H9 (cell line): Measurements from ENCODE around the gene CBLL1. TPM values are rescaled to one million over a fixed set of nuclear protein-coding genes. Genes with fewer than 3 reads are reported as not detected.

Experiments used
- DNase-seq: peaks from one replicate; pipeline ENCODE4 v3.0.0-alpha.2; 2017
- H2AFZ ChIP-seq: one replicate; pipeline ENCODE4 v1.6.1; 2013; ENCODE audit warnings: mild to moderate bottlenecking, low read length, control low read depth, moderate library complexity
- H2AK5ac ChIP-seq: 2 replicates; pipeline ENCODE4 v1.6.1; 2013; ENCODE audit warnings: low read length, control low read depth, mixed read lengths; ENCODE audit not compliant: insufficient read length
- H2BK120ac ChIP-seq: one replicate; pipeline ENCODE4 v1.6.1; 2013; ENCODE audit warnings: low read depth, mild to moderate bottlenecking, low read length, control low read depth, inconsistent platforms; ENCODE audit not compliant: poor library complexity, severe bottlenecking
- H2BK12ac ChIP-seq: 2 replicates; pipeline ENCODE4 v1.6.1; 2013; ENCODE audit warnings: low read length, control low read depth, mixed read lengths, low read depth; ENCODE audit not compliant: insufficient read length
- H2BK15ac ChIP-seq: 2 replicates; pipeline ENCODE4 v1.6.1; 2013; ENCODE audit warnings: low read depth, low read length, control low read depth
- H2BK20ac ChIP-seq: one replicate; pipeline ENCODE4 v1.6.1; 2013; ENCODE audit warnings: low read depth, mild to moderate bottlenecking, low read length, control low read depth, inconsistent platforms; ENCODE audit not compliant: poor library complexity, severe bottlenecking
- H2BK5ac ChIP-seq: 2 replicates; pipeline ENCODE4 v1.6.1; 2013; ENCODE audit warnings: low read length, control low read depth, mixed read lengths; ENCODE audit not compliant: insufficient read length
- H3K14ac ChIP-seq: 2 replicates; pipeline ENCODE4 v1.6.1; 2013; ENCODE audit warnings: low read length, control low read depth; ENCODE audit not compliant: insufficient read depth
- H3K18ac ChIP-seq: 2 replicates; pipeline ENCODE4 v1.6.1; 2013; ENCODE audit warnings: low read depth, mild to moderate bottlenecking, mixed read lengths, low read length, control low read depth; ENCODE audit not compliant: insufficient read length
- H3K23ac ChIP-seq: 2 replicates; pipeline ENCODE4 v1.6.1; 2013; ENCODE audit warnings: low read length, control low read depth, mixed read lengths, low read depth; ENCODE audit not compliant: insufficient read length
- H3K23me2 ChIP-seq: 2 replicates; pipeline ENCODE4 v1.6.1; 2013; ENCODE audit warnings: low read depth, mild to moderate bottlenecking, mixed read lengths, low read length, control low read depth; ENCODE audit not compliant: insufficient read length, poor library complexity, severe bottlenecking
- H3K27ac ChIP-seq: 2 replicates; pipeline ENCODE4 v1.5.1; 2013; ENCODE audit warnings: low read length, control low read depth, mixed read lengths, low read depth; ENCODE audit not compliant: insufficient read length
- H3K27me3 ChIP-seq: 2 replicates; pipeline ENCODE4 v1.6.1; 2013; ENCODE audit warnings: low read length, control low read depth, inconsistent platforms; ENCODE audit not compliant: insufficient read depth
- H3K4ac ChIP-seq: 2 replicates; pipeline ENCODE4 v1.6.1; 2013; ENCODE audit warnings: low read depth, mild to moderate bottlenecking, control low read depth, inconsistent platforms, low read length, moderate library complexity
- H3K4me1 ChIP-seq: 2 replicates; pipeline ENCODE4 v1.6.1; 2013; ENCODE audit warnings: low read length, control low read depth, inconsistent platforms; ENCODE audit not compliant: insufficient read depth
- H3K4me2 ChIP-seq: 2 replicates; pipeline ENCODE4 v1.6.1; 2013; ENCODE audit warnings: low read length, control low read depth, mixed read lengths; ENCODE audit not compliant: insufficient read length, insufficient read depth
- H3K56ac ChIP-seq: 2 replicates; pipeline ENCODE4 v1.6.1; 2013; ENCODE audit warnings: low read depth, mild to moderate bottlenecking, mixed read lengths, low read length, control low read depth; ENCODE audit not compliant: insufficient read length
- H3K79me1 ChIP-seq: 2 replicates; pipeline ENCODE4 v1.6.1; 2013; ENCODE audit warnings: low read depth, mild to moderate bottlenecking, moderate library complexity, low read length, control low read depth, inconsistent platforms; ENCODE audit not compliant: insufficient read depth, poor library complexity, severe bottlenecking
- H3K79me2 ChIP-seq: 2 replicates; pipeline ENCODE4 v1.6.1; 2013; ENCODE audit warnings: low read length, control low read depth, inconsistent platforms; ENCODE audit not compliant: insufficient read depth
- H3K9ac ChIP-seq: 2 replicates; pipeline ENCODE4 v1.6.1; 2013; ENCODE audit warnings: low read length, control low read depth, mixed read lengths; ENCODE audit not compliant: insufficient read length; ENCODE audit errors: extremely low read depth
- H3K9me3 ChIP-seq: one replicate; pipeline ENCODE4 v1.6.1; 2013; ENCODE audit warnings: low read depth, low read length, inconsistent platforms; ENCODE audit not compliant: control insufficient read depth
- H3T11ph ChIP-seq: one replicate; pipeline ENCODE4 v1.6.1; 2013; ENCODE audit warnings: mild to moderate bottlenecking, low read length, control low read depth, inconsistent platforms
- H4K20me1 ChIP-seq: one replicate; pipeline ENCODE4 v1.6.1; 2013; ENCODE audit not compliant: control insufficient read depth, insufficient read length, insufficient read depth
- H4K5ac ChIP-seq: 2 replicates; pipeline ENCODE4 v1.6.1; 2013; ENCODE audit warnings: low read depth, mild to moderate bottlenecking, mixed read lengths, low read length, control low read depth; ENCODE audit not compliant: insufficient read length
- H4K8ac ChIP-seq: replicated peaks from 2 replicates; pipeline ENCODE4 v1.6.1; 2013; ENCODE audit warnings: low read length, control low read depth, mixed read lengths, low read depth; ENCODE audit not compliant: insufficient read length
- H4K91ac ChIP-seq: 2 replicates; pipeline ENCODE4 v1.6.1; 2013; ENCODE audit warnings: low read depth, mild to moderate bottlenecking, moderate library complexity, mixed read lengths, low read length, control low read depth; ENCODE audit not compliant: insufficient read length
- H3K27ac Mint-ChIP-seq, 3 experiments: 2 replicates in 2 of 3; 3 replicates in 1 of 3; pipeline ENCODE4 v1.8.0; 2020 to 2021; ENCODE audit warnings: mixed read lengths in 3 of 3, mild to moderate bottlenecking in 1 of 3, moderate library complexity in 1 of 3
- H3K27me3 Mint-ChIP-seq: 2 replicates; pipeline ENCODE4 v1.8.0; 2021; ENCODE audit warnings: low read depth, mild to moderate bottlenecking, moderate library complexity, mixed read lengths
- H3K36me3 Mint-ChIP-seq, 3 experiments: 2 replicates in 2 of 3; 3 replicates in 1 of 3; pipeline ENCODE4 v1.8.0; 2020 to 2021; ENCODE audit warnings: low read depth in 3 of 3, mixed read lengths in 3 of 3; ENCODE audit not compliant: insufficient read depth in 1 of 3
- H3K4me1 Mint-ChIP-seq, 2 experiments: 2 replicates each; pipeline ENCODE4 v1.8.0; 2020; ENCODE audit warnings: mixed read lengths in 2 of 2
- H3K4me3 Mint-ChIP-seq, 2 experiments: 2 replicates in 1 of 2; 3 replicates in 1 of 2; pipeline ENCODE4 v1.8.0; 2020 to 2021; ENCODE audit warnings: mild to moderate bottlenecking in 2 of 2, mixed read lengths in 2 of 2, moderate library complexity in 1 of 2
- H3K9me3 Mint-ChIP-seq, 2 experiments: 2 replicates in 1 of 2; 3 replicates in 1 of 2; pipeline ENCODE4 v1.8.0; 2020; ENCODE audit warnings: mild to moderate bottlenecking in 2 of 2, mixed read lengths in 2 of 2, moderate library complexity in 1 of 2
- CTCF ChIP-seq: fragments of 200-600 bp; sonication (generic); conservative IDR thresholded peaks from 3 replicates; pipeline ENCODE4 v1.8.0; 2021; ENCODE audit warnings: antibody characterized with exemption, mild to moderate bottlenecking
- WGBS: extraction: QIAGEN DNeasy Blood & Tissue Kit; methylation state at CpG from one replicate; pipeline ENCODE4 v1.1.7; 2013; ENCODE audit warnings: missing lambda C conversion rate, low lambda C conversion rate, mixed read lengths; ENCODE audit not compliant: insufficient read length; ENCODE audit errors: extremely low coverage; 5-methylcytosine and 5-hydroxymethylcytosine counted together
- total RNA-seq: library from RNA; stranded (reverse); gene quantifications from 2 replicates; pipeline ENCODE4 v1.2.1, GENCODE V29; 2021

Gene CBLL1
- total RNA-seq, 1 experiment from 2014 or later: 32.2 TPM

- no peak overlapping the region for H3T11ph ChIP-seq
- no peak overlapping the region for H4K5ac ChIP-seq
- no peak overlapping the region for H3K56ac ChIP-seq
- H2BK120ac ChIP-seq: no peak overlapping the region
- H4K8ac ChIP-seq: no peak overlapping the region
- no peaks in the 10 kb centered on the region for H3K23me2 ChIP-seq
- no peak overlapping the region for H2AK5ac ChIP-seq
- H2BK20ac ChIP-seq: no peak overlapping the region
- H3K9me3 ChIP-seq: no peaks in the 10 kb centered on the region
- H3K23ac ChIP-seq: no peak overlapping the region
- H3K27ac ChIP-seq: no peak overlapping the region
- no peak overlapping the region for H2BK15ac ChIP-seq
- no peak overlapping the region for H3K18ac ChIP-seq
- H2BK12ac ChIP-seq: no peak overlapping the region
- H4K20me1 ChIP-seq: no peaks in the 10 kb centered on the region
- no peak overlapping the region for H3K14ac ChIP-seq
- H3K9me3 Mint-ChIP-seq: no peaks in the 10 kb centered on the region
- H3K27me3 Mint-ChIP-seq: no peaks in the 10 kb centered on the region
- no peak overlapping the region for H3K4me2 ChIP-seq
- no peak overlapping the region for H3K9ac ChIP-seq
- H3K4me3 Mint-ChIP-seq: no peak overlapping the region
- H3K4me1 Mint-ChIP-seq: no peaks in the 10 kb centered on the region
- H2AFZ ChIP-seq: no peak overlapping the region
- H3K36me3 Mint-ChIP-seq: no peaks in the 10 kb centered on the region
- H3K79me1 ChIP-seq: no peaks in the 10 kb centered on the region
- no peak overlapping the region for H2BK5ac ChIP-seq
- H3K79me2 ChIP-seq: no peaks in the 10 kb centered on the region
- H3K4me1 ChIP-seq: no peaks in the 10 kb centered on the region
- no peaks in the 10 kb centered on the region for H3K27me3 ChIP-seq
- no peak overlapping the region for H3K27ac Mint-ChIP-seq
- DNase-seq: no peak
- H3K4ac ChIP-seq: no peak overlapping the region
- H4K91ac ChIP-seq: no peak overlapping the region
- WGBS: no CpG with 5 or more reads among the region's 2 CpGs
- TF ChIP-seq CTCF: no peak
These were observed 35.0 kb upstream of the CBLL1 start for GRCh38 chr7:107708956-107709355.
